HEK293 (cell line): Measurements from ENCODE around the gene USP30.

ENCODE experiments used
- BCL11A ChIP-seq: fragments of 450-650 bp; formaldehyde crosslinking; IDR thresholded peaks from 2 replicates; pipeline ENCODE4 v1.5.1; 2016; ENCODE audit warnings: low read depth, missing biosample characterization, missing genetic modification characterization
- CTCF ChIP-seq: fragments of 450-650 bp; formaldehyde crosslinking; IDR thresholded peaks from 2 replicates; pipeline ENCODE4 v1.5.1; 2016; ENCODE audit warnings: missing biosample characterization, missing genetic modification characterization
- PATZ1 ChIP-seq: fragments of 450-650 bp; formaldehyde crosslinking; IDR thresholded peaks from 2 replicates; pipeline ENCODE4 v1.5.1; 2016; ENCODE audit warnings: missing biosample characterization, missing genetic modification characterization
- REST ChIP-seq: fragments of 450-650 bp; formaldehyde crosslinking; IDR thresholded peaks from 2 replicates; pipeline ENCODE4 v1.5.1; 2016; ENCODE audit warnings: missing biosample characterization, missing genetic modification characterization
- SP2 ChIP-seq: fragments of 450-650 bp; formaldehyde crosslinking; IDR thresholded peaks from 2 replicates; pipeline ENCODE4 v1.5.1; 2016; ENCODE audit warnings: missing biosample characterization, missing genetic modification characterization
- ZNF133 ChIP-seq: fragments of 450-650 bp; formaldehyde crosslinking; IDR thresholded peaks from 2 replicates; pipeline ENCODE4 v1.5.1; 2016; ENCODE audit warnings: missing biosample characterization, missing genetic modification characterization
- ZNF274 ChIP-seq, 2 experiments: fragments of 200-500 bp in 1 of 2; fragments of 450-650 bp in 1 of 2; sonication (Bioruptor generic) in 1 of 2; formaldehyde crosslinking in 1 of 2; IDR thresholded peaks; 2 replicates each; pipeline versions ENCODE4 v1.5.1 to v1.6.1; 2014 to 2016; ENCODE audit warnings: borderline replicate concordance in 1 of 2, inconsistent platforms in 1 of 2, low read length in 1 of 2, missing biosample characterization in 1 of 2, missing genetic modification characterization in 1 of 2
- ZNF529 ChIP-seq: fragments of 450-650 bp; formaldehyde crosslinking; IDR thresholded peaks from 2 replicates; pipeline ENCODE4 v1.5.1; 2017; ENCODE audit warnings: missing genetic modification characterization, missing biosample characterization; ENCODE audit not compliant: insufficient replicate concordance
- ZNF76 ChIP-seq: fragments of 450-650 bp; formaldehyde crosslinking; IDR thresholded peaks from 2 replicates; pipeline ENCODE4; 2016; ENCODE audit warnings: low read depth, missing biosample characterization, missing genetic modification characterization, borderline replicate concordance

DNA sequence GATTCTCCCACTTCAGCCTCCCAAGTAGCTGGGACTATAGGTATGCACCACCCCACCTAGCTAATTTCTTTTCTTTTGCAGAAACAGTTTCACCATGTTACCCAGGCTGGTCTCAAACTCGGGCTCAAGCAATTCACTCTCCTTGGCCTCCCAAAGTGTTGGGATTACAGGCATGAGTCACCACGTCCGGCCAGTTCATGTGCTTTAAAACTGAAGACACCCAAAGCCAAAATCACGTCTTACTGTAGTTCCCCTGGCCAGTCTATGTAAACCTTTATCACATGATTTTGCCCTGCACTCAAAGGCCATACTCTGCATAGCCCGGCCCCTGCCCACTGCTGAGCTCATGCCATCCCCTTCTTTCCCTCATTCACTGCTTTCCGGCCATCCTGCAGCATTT lies 36.4 kb downstream of the USP30 start:
- TF ChIP-seq ZNF274 (IDR thresholded peaks at IDR 0.05; ENCODE audit: low read length) (no peak), ZNF274 (tag by site-specific recombination; IDR thresholded peaks at IDR 0.05; ENCODE audit: borderline replicate concordance) (no peak), ZNF529 (no peak), BCL11A (tag by site-specific recombination) (no peak), CTCF (no peak), REST (tag by site-specific recombination) (no peak), PATZ1 (tag by site-specific recombination) (no peak), ZNF133 (tag by site-specific recombination) (no peak), SP2 (tag by site-specific recombination) (no peak), ZNF76 (tag by site-specific recombination) (no peak)
